IMR-90 (cell line): Measurements from ENCODE around the gene MEF2B. TPM values are rescaled to one million over a fixed set of nuclear protein-coding genes. Genes with fewer than 3 reads are reported as not detected.

Source experiments
- ATAC-seq: fragments of 200-7000 bp; cut with Tn5 transposase; 2 replicates; pipeline ENCODE4 v1.9.1; 2020; ENCODE audit warnings: low read depth, mild to moderate bottlenecking, moderate library complexity
- BruUV-seq: library from RNA; stranded (reverse); fragments of 400-500 nt; replicated peaks from 2 replicates; lab custom pipeline; 2021; lab: Mats Ljungman, UMichigan
- CTCF ChIA-PET: fragments of 300-600 bp; formaldehyde crosslinking; extraction: SDS; loops from one replicate; lab custom pipeline; 2021; ENCODE audit warnings: antibody characterized with exemption; lab: Yijun Ruan, JAX
- POLR2A ChIA-PET: fragments of 300-600 bp; sonication (Branson Sonifier 250); formaldehyde crosslinking; loops from one replicate; lab custom pipeline; 2022; ENCODE audit warnings: antibody characterized with exemption; ENCODE audit not compliant: unreplicated experiment; lab: Charles Lee
- DNase-seq: peaks from one replicate; pipeline ENCODE4 v3.0.0; 2013
- H2AFZ ChIP-seq: replicated peaks from 2 replicates; pipeline ENCODE3; 2013; ENCODE audit warnings: low read length, mild to moderate bottlenecking; ENCODE audit not compliant: poor library complexity
- H2AK5ac ChIP-seq: 2 replicates; pipeline ENCODE4 v1.6.1; 2013; ENCODE audit warnings: low read depth, low read length, inconsistent platforms
- H2AK9ac ChIP-seq: replicated peaks from 2 replicates; pipeline ENCODE3; 2013; ENCODE audit warnings: mild to moderate bottlenecking, low read depth, low read length, moderate library complexity; ENCODE audit not compliant: poor library complexity
- H2BK120ac ChIP-seq: 2 replicates; pipeline ENCODE4 v1.6.1; 2013; ENCODE audit warnings: low read depth, low read length, inconsistent platforms
- H2BK15ac ChIP-seq: 3 replicates; pipeline ENCODE4 v1.6.1; 2013; ENCODE audit warnings: low read depth, low read length, inconsistent platforms
- H2BK20ac ChIP-seq: 2 replicates; pipeline ENCODE4 v1.6.1; 2013; ENCODE audit warnings: low read depth, mild to moderate bottlenecking, inconsistent platforms, low read length, moderate library complexity
- H2BK5ac ChIP-seq: 2 replicates; pipeline ENCODE4 v1.6.1; 2013; ENCODE audit warnings: mild to moderate bottlenecking, low read depth, low read length, inconsistent platforms; ENCODE audit not compliant: poor library complexity, severe bottlenecking
- H3K14ac ChIP-seq: replicated peaks from 2 replicates; pipeline ENCODE4 v1.6.1; 2013; ENCODE audit warnings: low read depth, low read length, inconsistent platforms
- H3K18ac ChIP-seq: 2 replicates; pipeline ENCODE4 v1.6.1; 2013; ENCODE audit warnings: low read depth, low read length, control low read depth
- H3K23ac ChIP-seq: 2 replicates; pipeline ENCODE4 v1.6.1; 2013; ENCODE audit warnings: low read depth, low read length, inconsistent platforms
- H3K27ac ChIP-seq: 2 replicates; pipeline ENCODE4 v1.5.1; 2013; ENCODE audit warnings: mild to moderate bottlenecking, control low read depth, low read length; ENCODE audit not compliant: insufficient read depth
- H3K27me3 ChIP-seq: 2 replicates; pipeline ENCODE4 v1.6.1; 2013; ENCODE audit warnings: low read length; ENCODE audit not compliant: control insufficient read depth, insufficient read depth
- H3K36me3 ChIP-seq: 2 replicates; pipeline ENCODE4 v1.6.1; 2013; ENCODE audit warnings: low read length, mixed read lengths; ENCODE audit not compliant: control insufficient read depth, insufficient read depth
- H3K4ac ChIP-seq: 2 replicates; pipeline ENCODE4 v1.6.1; 2013; ENCODE audit warnings: low read depth, low read length, inconsistent platforms
- H3K4me1 ChIP-seq: 2 replicates; pipeline ENCODE4 v1.6.1; 2013; ENCODE audit warnings: low read length, mixed read lengths; ENCODE audit not compliant: control insufficient read depth, insufficient read depth
- H3K4me2 ChIP-seq: 2 replicates; pipeline ENCODE4 v1.6.1; 2013; ENCODE audit warnings: low read depth, mild to moderate bottlenecking, control low read depth, low read length, moderate library complexity
- H3K4me3 ChIP-seq: 2 replicates; pipeline ENCODE4 v1.5.1; 2013; ENCODE audit warnings: low read depth, mild to moderate bottlenecking, control low read depth, low read length, moderate library complexity; ENCODE audit not compliant: insufficient read depth
- H3K56ac ChIP-seq: 2 replicates; pipeline ENCODE4 v1.6.1; 2013; ENCODE audit warnings: low read length, inconsistent platforms; ENCODE audit not compliant: insufficient read depth; ENCODE audit errors: extremely low read depth
- H3K79me1 ChIP-seq, 2 experiments: 2 replicates each; pipeline ENCODE4 v1.6.1; 2013; ENCODE audit warnings: low read length in 2 of 2, inconsistent platforms in 1 of 2, low read depth in 1 of 2
- H3K9ac ChIP-seq: 2 replicates; pipeline ENCODE4 v1.6.1; 2013; ENCODE audit warnings: low read depth, low read length, control low read depth
- H3K9me1 ChIP-seq: 2 replicates; pipeline ENCODE4 v1.6.1; 2013; ENCODE audit warnings: low read length, inconsistent platforms; ENCODE audit not compliant: insufficient read depth
- H3K9me3 ChIP-seq: 2 replicates; pipeline ENCODE4 v1.6.1; 2013; ENCODE audit warnings: low read length; ENCODE audit not compliant: control insufficient read depth, insufficient read depth
- H4K20me1 ChIP-seq: 2 replicates; pipeline ENCODE4 v1.6.1; 2013; ENCODE audit warnings: low read length, inconsistent platforms; ENCODE audit not compliant: insufficient read depth
- H4K5ac ChIP-seq: 2 replicates; pipeline ENCODE4 v1.6.1; 2013; ENCODE audit warnings: mild to moderate bottlenecking, low read depth, low read length, control low read depth
- H4K8ac ChIP-seq, 2 experiments: 2 replicates each; pipeline ENCODE4 v1.6.1; 2013; ENCODE audit warnings: low read depth in 2 of 2, low read length in 2 of 2, control low read depth in 1 of 2, inconsistent platforms in 1 of 2
- H4K91ac ChIP-seq: 2 replicates; pipeline ENCODE4 v1.6.1; 2013; ENCODE audit warnings: low read depth, low read length, inconsistent platforms; ENCODE audit not compliant: insufficient read depth
- BHLHE40 ChIP-seq: fragments of 150-350 bp; IDR thresholded peaks from 2 replicates; pipeline ENCODE4 v1.6.1; 2016; ENCODE audit warnings: mild to moderate bottlenecking, low read depth, low read length
- CEBPB ChIP-seq: IDR thresholded peaks from 2 replicates; pipeline ENCODE4 v1.6.1; 2012; ENCODE audit warnings: low read depth, low read length, improper control_type of control experiment
- MAFK ChIP-seq: IDR thresholded peaks from 2 replicates; pipeline ENCODE4 v1.6.1; 2012; ENCODE audit warnings: low read depth, low read length, improper control_type of control experiment
- MAZ ChIP-seq: IDR thresholded peaks from 2 replicates; pipeline ENCODE4 v1.6.1; 2012; ENCODE audit warnings: low read depth, mild to moderate bottlenecking, low read length, improper control_type of control experiment, moderate library complexity, borderline replicate concordance
- NFE2L2 ChIP-seq: fragments of 150-350 bp; IDR thresholded peaks from 2 replicates; pipeline ENCODE4 v1.6.1; 2016; ENCODE audit warnings: low read depth, mild to moderate bottlenecking, low read length
- RCOR1 ChIP-seq: IDR thresholded peaks from 2 replicates; pipeline ENCODE4 v1.6.1; 2012; ENCODE audit warnings: mild to moderate bottlenecking, low read length, improper control_type of control experiment; ENCODE audit not compliant: insufficient replicate concordance
- SMC3 ChIP-seq: fragments of 150-350 bp; IDR thresholded peaks from 2 replicates; pipeline ENCODE4 v1.6.1; 2016; ENCODE audit warnings: low read depth, mild to moderate bottlenecking, antibody characterized with exemption, low read length, moderate library complexity
- WGBS, 2 experiments: methylation state at CpG; one replicate each; pipeline versions ENCODE4 v1.1.5 to v1.1.7; 2013; ENCODE audit warnings: missing lambda C conversion rate in 2 of 2; ENCODE audit not compliant: insufficient read length in 1 of 2; ENCODE audit errors: extremely low coverage in 2 of 2; 5-methylcytosine and 5-hydroxymethylcytosine counted together
- dilution Hi-C: fragments of 300-500 bp; cut with HindIII; formaldehyde crosslinking; loops from one replicate; pipeline ENCODE4 v1.14.3; 2018; ENCODE audit warnings: low sequenced_read_pairs; ENCODE audit not compliant: unreplicated experiment
- in situ Hi-C: fragments of 300-500 bp; cut with MboI; formaldehyde crosslinking; loops from 3 replicates; pipeline ENCODE4 v1.14.3; 2019; ENCODE audit warnings: low sequenced_read_pairs, inconsistent platforms, mixed read lengths
- intact Hi-C: fragments of 100-400 bp; cut with micrococcal nuclease; formaldehyde crosslinking; loops from 2 replicates; pipeline ENCODE4 v1.10.0; 2022
- polyA plus RNA-seq, 3 experiments: library from polyadenylated mRNA; depleted of rRNA; stranded (reverse); fragments of >200 nt; gene quantifications; 2 replicates each; pipeline ENCODE4 v1.2.3, GENCODE V29; 2012; ENCODE audit warnings: low replicate concordance in 1 of 3
- total RNA-seq: library from RNA; depleted of rRNA; stranded (reverse); fragments of >200 nt; gene quantifications from 2 replicates; pipeline ENCODE4 v1.2.3, GENCODE V29; 2012
- TF ChIP-seq, protein P1 (sequence below): conservative IDR thresholded peaks from 2 replicates; pipeline ENCODE4 v1.5.1; 2012; ENCODE audit warnings: mild to moderate bottlenecking, low read depth, low read length, improper control_type of control experiment

Gene MEF2B
- total and polyA plus RNA-seq, 2 of the 4 experiments (the other 2 are of a cell fraction): 0.18 to 0.94 TPM

DNA sequence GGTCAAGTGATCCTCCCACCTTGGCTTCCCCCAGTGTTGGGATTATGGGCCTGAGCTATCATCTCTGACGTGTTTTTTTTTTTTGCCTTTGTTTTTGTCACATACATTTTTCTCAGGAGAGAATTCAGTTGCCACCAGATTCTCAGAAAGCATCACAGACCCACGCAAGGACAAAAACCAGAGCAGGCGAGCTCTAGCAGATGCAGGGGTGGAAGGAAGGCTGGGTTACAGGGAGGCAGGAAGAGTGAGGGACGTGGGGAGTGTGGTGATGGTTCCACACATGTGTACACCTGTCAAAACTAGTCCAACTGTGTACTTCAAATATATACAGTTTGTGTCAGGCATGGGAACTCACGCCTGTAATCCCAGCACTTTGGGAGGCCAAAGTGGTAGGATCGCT lies 36.1 kb downstream of the MEF2B start:
- H3K18ac ChIP-seq: no peak overlapping the region
- no peak overlapping the region for H3K14ac ChIP-seq
- peaks cover 8 to 22% of the 10 kb centered on the region in 2 experiments; a peak in 3 of 4 replicates for H3K79me1 ChIP-seq
- H3K9me3 ChIP-seq: peaks cover 11% of the 10 kb centered on the region
- H2AFZ ChIP-seq: no peak overlapping the region
- H3K4me2 ChIP-seq: no peak overlapping the region
- H3K27ac ChIP-seq: no peak overlapping the region
- no peak for TF ChIP-seq MAZ
- TF ChIP-seq CEBPB: no peak
- no peak for TF ChIP-seq SMC3
- no peak for TF ChIP-seq NFE2L2
- TF ChIP-seq, protein P1, sequence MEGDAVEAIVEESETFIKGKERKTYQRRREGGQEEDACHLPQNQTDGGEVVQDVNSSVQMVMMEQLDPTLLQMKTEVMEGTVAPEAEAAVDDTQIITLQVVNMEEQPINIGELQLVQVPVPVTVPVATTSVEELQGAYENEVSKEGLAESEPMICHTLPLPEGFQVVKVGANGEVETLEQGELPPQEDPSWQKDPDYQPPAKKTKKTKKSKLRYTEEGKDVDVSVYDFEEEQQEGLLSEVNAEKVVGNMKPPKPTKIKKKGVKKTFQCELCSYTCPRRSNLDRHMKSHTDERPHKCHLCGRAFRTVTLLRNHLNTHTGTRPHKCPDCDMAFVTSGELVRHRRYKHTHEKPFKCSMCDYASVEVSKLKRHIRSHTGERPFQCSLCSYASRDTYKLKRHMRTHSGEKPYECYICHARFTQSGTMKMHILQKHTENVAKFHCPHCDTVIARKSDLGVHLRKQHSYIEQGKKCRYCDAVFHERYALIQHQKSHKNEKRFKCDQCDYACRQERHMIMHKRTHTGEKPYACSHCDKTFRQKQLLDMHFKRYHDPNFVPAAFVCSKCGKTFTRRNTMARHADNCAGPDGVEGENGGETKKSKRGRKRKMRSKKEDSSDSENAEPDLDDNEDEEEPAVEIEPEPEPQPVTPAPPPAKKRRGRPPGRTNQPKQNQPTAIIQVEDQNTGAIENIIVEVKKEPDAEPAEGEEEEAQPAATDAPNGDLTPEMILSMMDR: no peak
- no peak for TF ChIP-seq BHLHE40
- no peak for TF ChIP-seq MAFK
- no peak for TF ChIP-seq RCOR1
- ChIA-PET CTCF (interaction anchor here (0.7 kb wide), 1 partner anchor 13 kb away, joined by 4 read pairs; no protein-coding TSS in a partner anchor), POLR2A (no interaction called here)
- DNase-seq (no peak), ATAC-seq (no peak)
- H4K5ac ChIP-seq: no peak overlapping the region
- H3K4me1 ChIP-seq: peaks cover 6% of the 10 kb centered on the region; the same call in 1 of the 2 replicates
- in situ Hi-C loops: no loop called here
- H3K9ac ChIP-seq: no peak overlapping the region
- no CpG with 5 or more reads among the region's 6 CpGs for WGBS, 2 experiments
- H2BK120ac ChIP-seq: no peak overlapping the region
- intact Hi-C loops: no loop called here
- no peak overlapping the region for H2BK20ac ChIP-seq
- H3K4me3 ChIP-seq: no peak overlapping the region
- dilution Hi-C loops: no loop called here
- no TSS peak for BruUV-seq
- no peak overlapping the region for H3K4ac ChIP-seq
- peaks cover 6% of the 10 kb centered on the region for H3K36me3 ChIP-seq
- H3K56ac ChIP-seq: no peak overlapping the region
- no peak overlapping the region for H4K8ac ChIP-seq
- H2AK9ac ChIP-seq: no peak overlapping the region
- H2AK5ac ChIP-seq: no peak overlapping the region
- H4K20me1 ChIP-seq: peaks cover 7% of the 10 kb centered on the region
- no peaks in the 10 kb centered on the region for H3K9me1 ChIP-seq
- H2BK15ac ChIP-seq: no peak overlapping the region
- no peak overlapping the region for H4K91ac ChIP-seq
- no peaks in the 10 kb centered on the region for H3K27me3 ChIP-seq
- no peak overlapping the region for H2BK5ac ChIP-seq
- no peak overlapping the region for H3K23ac ChIP-seq
